Lung microvascular endothelial cell (primary cell): ENCODE data around the gene SMIM12. TPM values are rescaled to one million over a fixed set of nuclear protein-coding genes. Genes with fewer than 3 reads are reported as not detected.

Experiments used
- DNase-seq, 2 donors: peaks; one replicate each; pipeline versions ENCODE4 v3.0.0 to v3.0.0-alpha.2; 2010; ENCODE audit warnings: low read depth in 2 of 2
- total RNA-seq: library from RNA; depleted of rRNA; stranded (reverse); fragments of >200 nt; gene quantifications from 2 replicates; pipeline ENCODE4 v1.2.1, GENCODE V29; 2014

The SMIM12 gene
- total RNA-seq, 1 donor from 2014 or later, result 40.3 TPM

DNA sequence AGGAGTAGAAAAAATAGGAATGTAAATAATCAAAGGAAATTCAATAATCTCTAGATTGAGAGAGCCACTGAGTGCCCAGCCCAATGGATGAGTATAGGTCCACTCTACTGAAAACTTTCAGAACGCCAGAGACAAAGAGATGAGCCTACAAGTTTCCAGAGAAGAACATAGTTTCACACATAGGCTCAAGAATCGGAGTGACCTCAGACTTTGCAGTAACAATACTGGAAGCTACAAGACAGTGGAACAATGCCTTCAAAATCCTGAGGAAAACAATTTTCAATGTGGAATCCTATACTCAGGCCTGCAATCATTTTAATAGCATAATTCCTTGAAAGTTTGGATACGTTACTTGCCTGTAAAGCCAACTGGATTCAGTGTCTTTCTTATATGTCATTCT lies 55.8 kb downstream of the SMIM12 start:
- DNase-seq, result no peak

Other genes starting within 250 kb of the SMIM12 start
- gene GJB5, start 104.7 kb downstream of the SMIM12 start, total RNA-seq, result not detected in 2 replicates
- not detected in 2 replicates for gene GJB4, start 100.0 kb downstream of the SMIM12 start, total RNA-seq
- gene GJB3, start 78.5 kb downstream of the SMIM12 start, total RNA-seq, result not detected in 2 replicates
- 47.2 and 60.8 TPM in 2 replicates for gene GJA4, start 66.8 kb downstream of the SMIM12 start, total RNA-seq
- under 0.01 TPM in 1 of 2 replicates, not detected in the other for gene DLGAP3, start 69.9 kb upstream of the SMIM12 start, total RNA-seq
- gene TMEM35B, start 125.6 kb upstream of the SMIM12 start, total RNA-seq, result 24.0 and 41.7 TPM in 2 replicates
- gene ZMYM6, start 172.2 kb upstream of the SMIM12 start, total RNA-seq, result 7.0 and 9.1 TPM in 2 replicates
- gene ZMYM1, start 219.6 kb upstream of the SMIM12 start, total RNA-seq, result 11.8 and 12.7 TPM in 2 replicates